Gastrocnemius medialis (tissue), 4 donors: ENCODE data around the gene CAMK4.

Experiments
- CTCF ChIP-seq, 5 experiments: fragments of 450-650 bp in 3 of 5; fragments of 200-600 bp in 2 of 5; sonication (generic) in 2 of 5; IDR thresholded peaks in 4 of 5; conservative IDR thresholded peaks in 1 of 5; 1 replicate in 4 of 5; 2 replicates in 1 of 5; pipeline ENCODE4 v1.5.1; 2016 to 2019; ENCODE audit warnings: antibody characterized with exemption in 5 of 5, mild to moderate bottlenecking in 3 of 5, moderate library complexity in 3 of 5
- POLR2A ChIP-seq, 2 donors: fragments of 450-650 bp; IDR thresholded peaks; one replicate each; pipeline ENCODE4 v1.6.1; 2017; ENCODE audit warnings: antibody characterized with exemption in 2 of 2, mild to moderate bottlenecking in 2 of 2, moderate library complexity in 2 of 2

- TF ChIP-seq CTCF (IDR thresholded peaks at IDR 0.05 in 4 of 5, conservative IDR thresholded peaks at IDR 0.05 in 1 of 5) (no peak), POLR2A (IDR thresholded peaks at IDR 0.05) (no peak)
Measured at GRCh38 chr5:111494355-111494999, 270.3 kb downstream of the CAMK4 start.
